HepG2 (cell line): Measurements from ENCODE around the gene EEF2.

ENCODE experiments used
- CREB1 ChIP-seq, 2 experiments: fragments of 450-650 bp in 1 of 2; IDR thresholded peaks; 2 replicates each; pipeline ENCODE4 v1.6.1; 2016 to 2017; ENCODE audit warnings: control low read depth in 1 of 2, mild to moderate bottlenecking in 1 of 2, missing compliant biosample characterization in 1 of 2, missing genetic modification characterization in 1 of 2
- EP300 ChIP-seq, 3 experiments: sonication (generic) in 1 of 3; formaldehyde crosslinking in 1 of 3; IDR thresholded peaks; 2 replicates each; pipeline versions ENCODE4 v1.5.1 to v1.6.1; 2011 to 2020; ENCODE audit warnings: low read depth in 2 of 3, low read length in 2 of 3, borderline replicate concordance in 1 of 3, improper control_type of control experiment in 1 of 3, mild to moderate bottlenecking in 1 of 3, missing genetic modification reagents in 1 of 3, moderate library complexity in 1 of 3
- FOXP4 ChIP-seq: sonication (generic); formaldehyde crosslinking; IDR thresholded peaks from 2 replicates; pipeline ENCODE4 v1.4.0; 2020; ENCODE audit warnings: missing genetic modification reagents
- HNF1B ChIP-seq: sonication (generic); formaldehyde crosslinking; IDR thresholded peaks from 2 replicates; pipeline ENCODE4 v1.5.1; 2020; ENCODE audit warnings: mild to moderate bottlenecking, moderate library complexity, missing genetic modification reagents
- IKZF1 ChIP-seq: fragments of 450-650 bp; IDR thresholded peaks from 2 replicates; pipeline ENCODE4 v1.7.1; 2016
- NAIF1 ChIP-seq: sonication (generic); formaldehyde crosslinking; IDR thresholded peaks from 2 replicates; pipeline ENCODE4 v1.5.0; 2020; ENCODE audit warnings: mild to moderate bottlenecking, missing genetic modification reagents, borderline replicate concordance
- PATZ1 ChIP-seq: sonication (generic); formaldehyde crosslinking; IDR thresholded peaks from 2 replicates; pipeline ENCODE4 v1.4.0; 2020; ENCODE audit warnings: missing genetic modification reagents
- POLR2AphosphoS5 ChIP-seq: IDR thresholded peaks from 2 replicates; pipeline ENCODE4 v1.6.1; 2012; ENCODE audit warnings: low read depth, low read length
- RFX5 ChIP-seq: IDR thresholded peaks from 2 replicates; pipeline ENCODE4 v1.6.1; 2011; ENCODE audit warnings: low read depth, low read length, improper control_type of control experiment
- SAP130 ChIP-seq: IDR thresholded peaks from 2 replicates; pipeline ENCODE4 v1.6.1; 2016; ENCODE audit warnings: low read depth
- USF2 ChIP-seq, 2 experiments: sonication (generic) in 1 of 2; formaldehyde crosslinking in 1 of 2; IDR thresholded peaks; 2 replicates each; pipeline versions ENCODE4 v1.5.1 to v1.6.1; 2011 to 2020; ENCODE audit warnings: borderline replicate concordance in 1 of 2, low read depth in 1 of 2, low read length in 1 of 2, mild to moderate bottlenecking in 1 of 2, missing genetic modification reagents in 1 of 2, moderate library complexity in 1 of 2
- ZBTB44 ChIP-seq: sonication (generic); formaldehyde crosslinking; IDR thresholded peaks from 2 replicates; pipeline ENCODE4 v1.4.0; 2020; ENCODE audit warnings: missing genetic modification reagents
- ZNF275 ChIP-seq: sonication (generic); formaldehyde crosslinking; IDR thresholded peaks from 2 replicates; pipeline ENCODE4 v1.8.0; 2022; ENCODE audit warnings: missing genetic modification reagents, mild to moderate bottlenecking, inconsistent platforms, borderline replicate concordance
- ZNF629 ChIP-seq: sonication (generic); formaldehyde crosslinking; conservative IDR thresholded peaks from 2 replicates; pipeline ENCODE4 v1.5.0; 2020; ENCODE audit warnings: missing genetic modification reagents

GRCh38 chr19:3970313-3970807 lies 14.9 kb downstream of the EEF2 start:
- TF ChIP-seq ZNF629 = no peak
- TF ChIP-seq CREB1 (IDR thresholded peaks at IDR 0.05) = no peak
- no peak for TF ChIP-seq CREB1 (CRISPR knock-in tag; IDR thresholded peaks at IDR 0.05)
- no peak for TF ChIP-seq NAIF1 (CRISPR knock-in tag)
- no peak for TF ChIP-seq USF2 (IDR thresholded peaks at IDR 0.05; ENCODE audit: low read depth, low read length)
- no peak for TF ChIP-seq USF2 (CRISPR knock-in tag; IDR thresholded peaks at IDR 0.05; ENCODE audit: borderline replicate concordance)
- TF ChIP-seq FOXP4 (CRISPR knock-in tag) = no peak
- no peak for TF ChIP-seq ZNF275 (CRISPR knock-in tag)
- no peak for TF ChIP-seq EP300 (IDR thresholded peaks at IDR 0.05; ENCODE audit: low read depth in 2 of 2, low read length in 2 of 2)
- TF ChIP-seq EP300 (CRISPR knock-in tag; IDR thresholded peaks at IDR 0.05; ENCODE audit: borderline replicate concordance) = no peak
- no peak for TF ChIP-seq IKZF1
- TF ChIP-seq SAP130 (CRISPR knock-in tag) = no peak
- TF ChIP-seq POLR2AphosphoS5 = no peak
- no peak for TF ChIP-seq PATZ1 (CRISPR knock-in tag)
- TF ChIP-seq RFX5 = no peak
- TF ChIP-seq ZBTB44 (CRISPR knock-in tag) = no peak
- TF ChIP-seq HNF1B = no peak
